Measurements from ENCODE around the gene KDM8.

DNA sequence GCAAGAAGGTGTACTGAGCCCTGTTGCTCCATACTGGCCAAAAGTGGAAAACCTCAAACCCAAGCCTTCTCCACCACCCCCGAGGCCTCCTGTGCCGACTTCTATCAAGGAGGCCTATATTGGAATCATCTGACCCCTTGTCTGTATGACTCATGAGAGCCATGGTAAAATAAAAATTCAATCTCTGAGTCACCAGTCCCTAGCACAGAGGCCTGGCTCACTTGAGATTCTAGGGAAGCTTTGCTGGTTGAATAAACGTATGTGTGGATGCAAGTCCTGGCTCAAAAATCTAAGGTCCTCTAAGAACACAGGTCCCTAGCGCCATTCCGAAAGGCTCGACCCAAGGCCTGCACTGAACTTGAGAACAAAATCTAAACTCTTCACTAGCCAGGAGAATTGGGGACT is 50.2 kb downstream of the KDM8 start:
- TF ChIP-seq POLR2AphosphoS5 (IDR thresholded peaks at IDR 0.05), result no peak
- no peak for TF ChIP-seq POLR2A (IDR thresholded peaks at IDR 0.05)
- TF ChIP-seq, protein P1, sequence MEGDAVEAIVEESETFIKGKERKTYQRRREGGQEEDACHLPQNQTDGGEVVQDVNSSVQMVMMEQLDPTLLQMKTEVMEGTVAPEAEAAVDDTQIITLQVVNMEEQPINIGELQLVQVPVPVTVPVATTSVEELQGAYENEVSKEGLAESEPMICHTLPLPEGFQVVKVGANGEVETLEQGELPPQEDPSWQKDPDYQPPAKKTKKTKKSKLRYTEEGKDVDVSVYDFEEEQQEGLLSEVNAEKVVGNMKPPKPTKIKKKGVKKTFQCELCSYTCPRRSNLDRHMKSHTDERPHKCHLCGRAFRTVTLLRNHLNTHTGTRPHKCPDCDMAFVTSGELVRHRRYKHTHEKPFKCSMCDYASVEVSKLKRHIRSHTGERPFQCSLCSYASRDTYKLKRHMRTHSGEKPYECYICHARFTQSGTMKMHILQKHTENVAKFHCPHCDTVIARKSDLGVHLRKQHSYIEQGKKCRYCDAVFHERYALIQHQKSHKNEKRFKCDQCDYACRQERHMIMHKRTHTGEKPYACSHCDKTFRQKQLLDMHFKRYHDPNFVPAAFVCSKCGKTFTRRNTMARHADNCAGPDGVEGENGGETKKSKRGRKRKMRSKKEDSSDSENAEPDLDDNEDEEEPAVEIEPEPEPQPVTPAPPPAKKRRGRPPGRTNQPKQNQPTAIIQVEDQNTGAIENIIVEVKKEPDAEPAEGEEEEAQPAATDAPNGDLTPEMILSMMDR (IDR thresholded peaks at IDR 0.05), result no peak
- TF ChIP-seq EP300 (IDR thresholded peaks at IDR 0.05), result no peak

Measured in sigmoid colon (tissue), 4 donors.